Measurements from ENCODE around the gene KSR2.

GRCh38 chr12:117885211-117885610 is 83.6 kb downstream of the KSR2 start:
- TF ChIP-seq CTCF (IDR thresholded peaks at IDR 0.05) = no peak
- TF ChIP-seq POLR2AphosphoS5 (IDR thresholded peaks at IDR 0.05; ENCODE audit: insufficient read depth in 1 of 2, low read depth in 1 of 2) = no peak
